ENCODE measurements around the gene TAS1R1. TPM values are rescaled to one million over a fixed set of nuclear protein-coding genes. Genes with fewer than 3 reads are reported as not detected.

Gene TAS1R1
- total RNA-seq, 2 donors from 2014 or later = not detected

- H3K9me3 ChIP-seq = no peaks in the 10 kb centered on the region
- no peaks in the 10 kb centered on the region for H3K4me1 ChIP-seq
- H3K36me3 ChIP-seq = no peaks in the 10 kb centered on the region
- DNase-seq = no peak
- intact Hi-C loops (cut with DNase I) = no loop called here
- H3K4me3 ChIP-seq = no peak overlapping the region
- no peaks in the 10 kb centered on the region for H3K27me3 ChIP-seq
- TF ChIP-seq CTCF (IDR thresholded peaks at IDR 0.05) = no peak
- no peak overlapping the region for H3K9ac ChIP-seq (ENCODE audit: low read depth in 2 of 2, low read length in 2 of 2)
- H3K27ac ChIP-seq = no peak overlapping the region
These were observed 44.1 kb upstream of the TAS1R1 start for GRCh38 chr1:6511056-6511455.

- DNase-seq = no peak
- no peaks in the 10 kb centered on the region for H3K9me3 ChIP-seq
- no peak overlapping the region for H3K9ac ChIP-seq (ENCODE audit: low read depth in 2 of 2, low read length in 2 of 2)
- TF ChIP-seq CTCF (IDR thresholded peaks at IDR 0.05) = no peak
- H3K4me1 ChIP-seq = no peaks in the 10 kb centered on the region
- H3K4me3 ChIP-seq = no peak overlapping the region
- no peak overlapping the region for H3K27ac ChIP-seq
- H3K36me3 ChIP-seq = no peaks in the 10 kb centered on the region
- intact Hi-C loops (cut with DNase I) = no loop called here
- H3K27me3 ChIP-seq = no peaks in the 10 kb centered on the region
These were observed 43.4 kb upstream of the TAS1R1 start for GRCh38 chr1:6511561-6512244.

GRCh38 chr1:6512245-6512907 is 42.7 kb upstream of the TAS1R1 start:
- intact Hi-C loops (cut with DNase I) = no loop called here
- DNase-seq = no peak
- Histone ChIP-seq H3K27ac (no peak overlapping the region), H3K4me3 (no peak overlapping the region), H3K9ac (ENCODE audit: low read depth in 2 of 2, low read length in 2 of 2) (no peak overlapping the region), H3K4me1 (no peaks in the 10 kb centered on the region), H3K27me3 (no peaks in the 10 kb centered on the region), H3K36me3 (no peaks in the 10 kb centered on the region), H3K9me3 (no peaks in the 10 kb centered on the region)
- TF ChIP-seq CTCF (IDR thresholded peaks at IDR 0.05) = no peak

GRCh38 chr1:6512908-6513280 is 42.2 kb upstream of the TAS1R1 start:
- H3K27me3 ChIP-seq = no peaks in the 10 kb centered on the region
- intact Hi-C loops (cut with DNase I) = no loop called here
- no peak overlapping the region for H3K27ac ChIP-seq
- H3K4me1 ChIP-seq = no peaks in the 10 kb centered on the region
- no peak overlapping the region for H3K9ac ChIP-seq (ENCODE audit: low read depth in 2 of 2, low read length in 2 of 2)
- no peaks in the 10 kb centered on the region for H3K9me3 ChIP-seq
- no peak for TF ChIP-seq CTCF (IDR thresholded peaks at IDR 0.05)
- H3K36me3 ChIP-seq = no peaks in the 10 kb centered on the region
- H3K4me3 ChIP-seq = no peak overlapping the region
- no peak for DNase-seq

GRCh38 chr1:6513320-6513801 is 41.7 kb upstream of the TAS1R1 start:
- no peak for DNase-seq
- Histone ChIP-seq H3K4me3 (no peak overlapping the region), H3K27me3 (no peaks in the 10 kb centered on the region), H3K9ac (ENCODE audit: low read depth in 2 of 2, low read length in 2 of 2) (no peak overlapping the region), H3K36me3 (no peaks in the 10 kb centered on the region), H3K9me3 (no peaks in the 10 kb centered on the region), H3K4me1 (no peaks in the 10 kb centered on the region), H3K27ac (no peak overlapping the region)
- TF ChIP-seq CTCF (IDR thresholded peaks at IDR 0.05) = no peak
- intact Hi-C loops (cut with DNase I) = no loop called here

All from colonic mucosa (tissue), 4 donors.